HEK293 (cell line): ENCODE results near the gene WTAP.

ENCODE experiments used
- CTCF ChIP-seq: fragments of 450-650 bp; formaldehyde crosslinking; IDR thresholded peaks from 2 replicates; pipeline ENCODE4 v1.5.1; 2016; ENCODE audit warnings: missing biosample characterization, missing genetic modification characterization
- REST ChIP-seq: fragments of 450-650 bp; formaldehyde crosslinking; IDR thresholded peaks from 2 replicates; pipeline ENCODE4 v1.5.1; 2016; ENCODE audit warnings: missing biosample characterization, missing genetic modification characterization
- SETDB1 ChIP-seq: IDR thresholded peaks from one replicate; pipeline ENCODE4 v1.6.1; 2017; ENCODE audit warnings: mild to moderate bottlenecking, low read length, moderate library complexity, mixed read lengths; ENCODE audit not compliant: insufficient read length
- ZBTB17 ChIP-seq: fragments of 450-650 bp; formaldehyde crosslinking; IDR thresholded peaks from 2 replicates; pipeline ENCODE4 v1.5.1; 2016; ENCODE audit warnings: missing biosample characterization, missing genetic modification characterization
- ZBTB49 ChIP-seq: fragments of 450-650 bp; formaldehyde crosslinking; IDR thresholded peaks from 2 replicates; pipeline ENCODE4 v1.5.1; 2016; ENCODE audit warnings: missing biosample characterization, missing genetic modification characterization, low read depth
- ZNF121 ChIP-seq: fragments of 450-650 bp; formaldehyde crosslinking; IDR thresholded peaks from 2 replicates; pipeline ENCODE4 v1.5.1; 2016; ENCODE audit warnings: missing biosample characterization, missing genetic modification characterization
- ZNF146 ChIP-seq: fragments of 450-650 bp; formaldehyde crosslinking; IDR thresholded peaks from 2 replicates; pipeline ENCODE4 v1.5.1; 2016; ENCODE audit warnings: missing biosample characterization, missing genetic modification characterization
- ZNF175 ChIP-seq: fragments of 450-650 bp; formaldehyde crosslinking; IDR thresholded peaks from 2 replicates; pipeline ENCODE4 v1.5.1; 2016; ENCODE audit warnings: missing biosample characterization, missing genetic modification characterization
- ZNF223 ChIP-seq: fragments of 450-650 bp; formaldehyde crosslinking; IDR thresholded peaks from 2 replicates; pipeline ENCODE4 v1.5.1; 2016; ENCODE audit warnings: missing biosample characterization, missing genetic modification characterization
- ZNF391 ChIP-seq: fragments of 450-650 bp; formaldehyde crosslinking; IDR thresholded peaks from 2 replicates; pipeline ENCODE4 v1.5.1; 2016; ENCODE audit warnings: low read depth, missing biosample characterization, missing genetic modification characterization, borderline replicate concordance
- ZNF585B ChIP-seq: fragments of 450-650 bp; formaldehyde crosslinking; IDR thresholded peaks from 2 replicates; pipeline ENCODE4 v1.5.1; 2016; ENCODE audit warnings: missing biosample characterization, missing genetic modification characterization
- ZNF658 ChIP-seq: fragments of 450-650 bp; formaldehyde crosslinking; IDR thresholded peaks from 2 replicates; pipeline ENCODE4; 2016; ENCODE audit warnings: missing biosample characterization, missing genetic modification characterization
- ZNF776 ChIP-seq: fragments of 450-650 bp; formaldehyde crosslinking; IDR thresholded peaks from 2 replicates; pipeline ENCODE4 v1.5.0; 2017; ENCODE audit warnings: missing biosample characterization, missing genetic modification characterization, borderline replicate concordance

GRCh38 chr6:159684013-159684304 is 43.3 kb upstream of the WTAP start:
- no peak for TF ChIP-seq CTCF (tag by site-specific recombination)
- TF ChIP-seq ZNF585B (tag by site-specific recombination) = no peak
- no peak for TF ChIP-seq REST (tag by site-specific recombination)
- TF ChIP-seq ZBTB49 (tag by site-specific recombination) = no peak
- TF ChIP-seq ZBTB17 = no peak
- TF ChIP-seq ZNF658 (tag by site-specific recombination) = no peak
- no peak for TF ChIP-seq ZNF391 (tag by site-specific recombination)
- TF ChIP-seq ZNF146 (tag by site-specific recombination) = no peak
- no peak for TF ChIP-seq ZNF776 (tag by site-specific recombination)
- TF ChIP-seq ZNF121 = no peak
- no peak for TF ChIP-seq SETDB1
- TF ChIP-seq ZNF223 (tag by site-specific recombination) = no peak
- TF ChIP-seq ZNF175 = no peak
